Stimulated activated CD8-positive, alpha-beta memory T cell treated with anti-CD3 and anti-CD28 coated beads, Interleukin-15, amount 100 ng/mL, for 1 hour (primary cell): ENCODE data around the gene ACIN1.
"Not testable (repeated sequence)": the region's sequence is repeated elsewhere in the genome, so short reads cannot be mapped to it uniquely, and the experiment has no call there.

ENCODE experiments used
- DNase-seq: peaks from one replicate; pipeline ENCODE4 v3.0.0-alpha.2; 2020; ENCODE audit warnings: low read depth

ACIN1 gene

DNA sequence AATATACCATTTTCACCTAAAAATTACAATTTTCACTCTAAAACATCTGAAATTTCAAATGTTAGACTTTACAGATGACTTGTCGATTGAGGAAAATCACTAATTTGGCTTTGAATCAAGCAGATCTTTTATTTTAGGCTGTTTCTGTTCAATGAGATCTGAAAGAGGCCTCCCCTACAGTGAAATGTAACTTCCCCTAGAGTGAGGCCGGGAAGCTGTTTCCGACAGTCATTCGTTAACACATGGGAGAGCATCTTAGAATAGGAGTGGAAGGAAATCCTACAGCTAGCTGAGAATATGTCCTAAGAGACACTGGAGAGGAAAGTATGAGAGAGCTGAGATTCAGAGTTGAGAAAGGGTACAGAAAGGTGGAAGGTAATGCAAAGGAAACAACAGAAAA lies 79.3 kb downstream of the ACIN1 start:
- no peak for DNase-seq

DNA sequence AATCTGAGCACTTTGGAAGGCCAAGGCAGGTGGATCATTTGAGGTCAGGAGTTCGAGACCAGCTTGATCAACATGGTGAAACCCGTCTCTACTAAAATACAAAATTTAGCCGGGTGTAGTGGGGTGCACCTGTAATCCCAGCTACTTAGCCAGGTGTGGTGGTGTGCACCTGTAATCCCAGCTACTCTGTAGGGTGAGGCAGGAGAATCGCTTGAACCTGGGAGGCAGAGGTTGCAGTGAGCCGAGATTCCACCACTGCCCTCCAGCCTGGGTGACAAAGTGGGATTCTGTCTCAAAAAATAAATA lies 81.2 kb downstream of the ACIN1 start:
- not testable (repeated sequence) for DNase-seq

DNA sequence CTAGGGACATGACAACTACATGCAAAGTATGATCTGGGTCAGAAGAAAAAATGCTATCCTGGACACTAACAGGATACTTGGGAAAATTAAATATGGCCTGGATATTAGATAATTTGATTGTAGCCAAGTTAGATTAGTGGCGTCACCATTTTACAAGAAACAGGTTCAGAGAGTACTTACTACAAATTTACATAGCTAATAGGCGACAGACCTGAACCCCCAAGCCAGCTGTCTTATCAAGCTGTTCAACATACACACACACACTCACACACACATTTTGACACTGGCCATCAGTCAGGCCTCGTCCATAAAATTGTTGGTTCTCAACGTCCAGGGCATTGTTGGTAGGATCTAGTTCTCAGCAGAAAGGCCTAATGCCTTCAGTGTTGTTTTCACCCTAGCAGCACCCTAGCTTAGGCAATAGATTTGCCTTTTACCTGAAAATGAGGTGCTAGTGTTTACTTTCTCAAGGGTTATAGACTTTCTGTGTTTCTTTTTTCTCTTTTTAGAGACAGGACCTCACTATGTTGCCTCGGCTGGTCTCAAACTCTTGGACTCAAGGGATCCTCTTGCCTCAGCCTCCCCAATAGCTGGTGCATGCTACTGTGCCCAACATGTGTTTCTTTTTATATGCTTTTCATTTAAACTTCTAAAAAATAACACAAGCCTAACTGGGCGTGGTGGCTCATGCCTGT lies 81.7 kb downstream of the ACIN1 start:
- DNase-seq = no peak

DNA sequence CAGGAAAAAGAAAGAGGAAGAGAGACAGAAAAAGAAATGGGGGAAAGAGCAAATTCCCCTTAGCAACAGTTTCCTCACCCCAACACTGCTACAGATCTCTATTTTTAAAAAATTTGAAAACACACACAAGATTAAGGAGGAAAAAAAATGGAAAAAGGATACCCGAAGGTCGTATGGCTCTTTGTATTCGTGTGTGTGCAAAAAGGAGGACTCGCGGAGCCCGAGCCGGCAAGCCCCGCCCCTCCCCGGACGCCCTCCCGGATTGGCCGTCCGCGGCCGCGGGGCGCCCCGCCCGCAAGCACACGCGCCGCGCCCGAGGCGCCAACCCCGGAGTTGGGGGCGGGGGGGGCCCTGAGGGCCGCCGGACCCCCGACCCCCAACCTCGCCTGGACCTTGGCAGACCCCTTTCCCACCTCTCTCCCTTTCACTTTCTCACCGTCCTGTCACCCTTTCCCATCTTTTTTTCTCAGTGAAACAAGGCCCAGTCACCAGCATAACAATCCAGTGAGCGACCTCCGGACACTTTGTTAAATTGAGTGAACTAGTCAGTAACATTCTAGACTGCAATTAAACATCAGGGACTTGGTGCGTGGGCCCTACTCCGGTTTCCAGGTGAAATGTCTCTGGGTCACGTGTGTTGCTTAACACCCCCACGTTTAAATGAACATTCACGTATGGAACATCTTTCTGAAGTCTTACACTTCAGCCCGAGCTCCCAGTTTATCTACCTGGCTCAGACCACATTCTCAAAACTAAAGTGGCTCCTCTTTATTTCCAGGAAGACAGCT lies 84.8 kb downstream of the ACIN1 start, which contains the start of gene C14orf93:
TSS of gene C14orf93 (minus strand) at position 205 of the 788 bp plus-strand sequence. CDS start 11,120 bp downstream, outside the sequence.
- peak; percentile 59 for DNase-seq

DNA sequence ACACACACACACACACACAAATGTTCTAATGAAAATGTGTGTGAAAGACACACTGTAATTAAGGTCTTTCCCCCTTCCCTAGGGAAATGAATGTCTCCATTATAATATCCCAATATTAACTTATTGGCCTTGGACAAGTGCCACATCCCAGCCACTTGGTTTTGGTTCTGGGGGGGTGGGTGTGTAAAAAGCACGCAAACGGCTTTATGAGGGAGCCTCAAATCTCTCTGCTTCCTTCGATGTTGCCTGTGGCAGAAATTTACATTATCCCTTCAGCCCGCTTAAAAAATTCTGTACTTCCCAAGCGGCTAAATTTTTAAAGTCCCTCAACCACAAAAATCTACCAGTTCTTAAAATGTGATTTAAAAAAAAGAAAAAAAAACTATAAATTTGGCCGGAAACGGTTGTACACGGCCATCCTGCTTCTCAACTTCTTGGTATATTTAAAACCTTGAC lies 85.4 kb downstream of the ACIN1 start:
- DNase-seq = no peak

DNA sequence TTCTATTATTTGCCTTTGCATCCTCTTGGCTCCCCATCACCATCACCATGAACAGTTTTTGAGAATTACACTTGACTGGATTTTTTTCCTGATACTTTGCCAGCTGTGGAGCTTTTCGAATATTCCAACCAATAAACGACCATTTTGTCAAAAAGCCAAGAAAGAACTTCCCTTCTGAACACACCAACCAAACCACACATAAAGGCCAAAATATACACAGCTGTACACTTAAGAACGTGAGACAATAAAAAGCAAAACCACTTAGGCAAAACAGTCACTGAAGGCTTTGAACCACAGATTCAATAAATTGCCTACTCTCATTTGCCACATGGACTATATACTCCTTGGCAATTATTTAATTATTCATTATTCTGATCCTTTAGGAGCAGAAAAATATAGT lies 86.1 kb downstream of the ACIN1 start:
- DNase-seq = no peak
